ENCODE measurements around the gene PGLYRP3.

GRCh38 chr1:153342178-153342577 lies 29.4 kb upstream of the PGLYRP3 start:
- TF ChIP-seq CTCF (IDR thresholded peaks at IDR 0.05) (no peak), POLR2A (IDR thresholded peaks at IDR 0.05) (no peak)

Data from body of pancreas (tissue), 4 donors.